ENCODE data around the gene NDUFV1.
"Not testable (repeated sequence)": the region's sequence is repeated elsewhere in the genome, so short reads cannot be mapped to it uniquely, and the experiment has no call there.

The NDUFV1 gene

GRCh38 chr11:67586568-67587250 is 20.0 kb upstream of the NDUFV1 start:
- DNase-seq (ENCODE audit: low read depth) = no peak

DNA sequence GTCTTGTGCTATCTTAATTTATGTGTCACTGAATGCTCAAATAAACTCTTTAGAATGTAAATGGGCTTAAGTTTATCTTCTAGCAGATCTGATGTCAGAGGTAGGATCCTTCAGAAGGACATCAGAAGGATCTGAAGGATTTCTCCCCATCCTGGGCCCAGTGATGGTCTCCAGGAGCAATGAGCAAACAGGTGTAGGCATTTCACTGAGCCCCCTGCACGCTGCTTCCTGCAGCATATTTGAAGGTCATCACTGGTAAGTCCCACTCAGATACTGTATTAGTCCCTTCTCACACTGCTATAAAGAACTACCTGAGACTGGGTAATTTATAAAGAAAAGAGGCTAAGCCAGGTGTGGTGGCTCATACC is 18.6 kb upstream of the NDUFV1 start:
- DNase-seq (ENCODE audit: low read depth) = no peak

DNA sequence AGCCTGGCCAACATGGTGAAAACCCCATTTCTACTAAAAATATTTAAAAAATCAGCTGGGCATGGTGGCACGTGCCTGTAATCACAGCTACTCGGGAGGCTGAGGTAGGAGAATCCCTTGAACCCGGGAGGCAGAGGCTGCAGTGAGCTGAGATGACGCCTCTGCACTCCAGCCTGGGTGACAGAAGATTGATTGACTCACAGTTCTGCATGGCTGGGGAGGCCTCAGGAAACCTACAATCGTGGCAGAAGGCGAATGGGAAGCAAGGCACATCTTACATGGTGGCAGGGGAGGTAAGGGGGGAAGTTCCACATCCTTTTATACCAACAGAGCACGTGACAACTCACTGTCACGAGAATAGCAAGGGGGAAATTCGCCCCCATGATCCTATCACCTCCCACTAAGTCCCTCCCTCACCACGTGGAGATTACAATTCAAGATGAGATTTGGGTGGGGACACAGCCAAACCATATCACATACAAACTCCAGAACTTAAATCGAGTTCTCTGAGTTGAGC is 17.8 kb upstream of the NDUFV1 start:
- not testable (repeated sequence) for DNase-seq (ENCODE audit: low read depth)

GRCh38 chr11:67592880-67593564 is 13.7 kb upstream of the NDUFV1 start:
- no peak for DNase-seq (ENCODE audit: low read depth)

GRCh38 chr11:67593565-67593905 is 13.2 kb upstream of the NDUFV1 start:
- no peak for DNase-seq (ENCODE audit: low read depth)

- DNase-seq (ENCODE audit: low read depth) = no peak
These were observed 12.3 kb upstream of the NDUFV1 start for GRCh38 chr11:67594480-67594879.

GRCh38 chr11:67596753-67597300 is 9.9 kb upstream of the NDUFV1 start:
- DNase-seq (ENCODE audit: low read depth) = no peak

DNA sequence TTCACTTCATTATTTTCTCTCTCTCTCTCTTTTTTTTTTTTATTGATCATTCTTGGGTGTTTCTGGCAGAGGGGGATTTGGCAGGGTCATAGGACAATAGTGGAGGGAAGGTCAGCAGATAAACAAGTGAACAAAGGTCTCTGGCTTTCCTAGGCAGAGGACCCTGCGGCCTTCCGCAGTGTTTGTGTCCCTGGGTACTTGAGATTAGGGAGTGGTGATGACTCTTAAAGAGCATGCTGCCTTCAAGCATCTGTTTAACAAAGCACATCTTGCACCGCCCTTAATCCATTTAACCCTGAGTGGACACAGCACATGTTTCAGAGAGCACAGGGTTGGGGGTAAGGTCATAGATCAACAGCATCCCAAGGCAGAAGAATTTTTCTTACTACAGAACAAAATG is 9.3 kb upstream of the NDUFV1 start:
- not testable (repeated sequence) for DNase-seq (ENCODE audit: low read depth)

- DNase-seq (ENCODE audit: low read depth) = not testable (repeated sequence)
These were observed 8.8 kb upstream of the NDUFV1 start for GRCh38 chr11:67597963-67598362.

- DNase-seq (ENCODE audit: low read depth) = no peak
These were observed 7.6 kb upstream of the NDUFV1 start for GRCh38 chr11:67599149-67599548.

DNA sequence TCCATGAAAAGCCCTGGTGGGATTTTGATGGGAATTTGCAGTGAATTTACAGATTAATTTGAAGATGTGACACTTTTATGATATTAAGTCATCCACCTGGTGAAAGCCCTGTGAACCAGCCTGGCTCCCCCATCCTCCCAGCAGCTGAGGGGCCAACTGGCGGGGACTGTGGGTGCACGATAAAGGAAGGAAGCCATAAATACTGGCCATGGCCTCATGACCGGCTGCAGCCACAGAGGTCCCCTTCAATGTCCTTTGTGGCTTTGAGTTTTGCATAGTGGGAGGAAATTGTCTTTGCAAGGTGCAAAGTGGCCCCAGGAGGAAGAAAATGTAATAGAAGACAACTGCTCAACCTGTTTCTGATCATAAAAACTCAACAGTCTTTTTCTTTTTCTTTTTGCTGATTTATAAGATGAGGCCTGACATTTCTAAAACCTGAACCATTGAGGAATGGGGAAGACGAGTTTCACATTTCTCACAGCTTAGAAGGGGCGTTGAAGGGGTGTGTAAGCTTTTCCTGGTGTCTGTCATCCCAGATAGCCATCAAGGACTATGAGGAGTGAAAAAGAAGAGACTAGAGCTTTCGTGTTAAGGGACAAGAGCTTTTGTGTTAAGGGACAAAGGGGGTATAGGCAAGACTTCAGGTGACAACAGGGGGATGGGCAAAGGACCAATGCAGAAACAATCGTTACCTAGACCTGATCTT is 6.3 kb upstream of the NDUFV1 start:
- DNase-seq (ENCODE audit: low read depth) = no peak

- DNase-seq (ENCODE audit: low read depth) = no peak
These were observed 5.6 kb upstream of the NDUFV1 start for GRCh38 chr11:67601098-67601497.

GRCh38 chr11:67604119-67604518 is 2.6 kb upstream of the NDUFV1 start:
- DNase-seq (ENCODE audit: low read depth) = not testable (repeated sequence)

DNA sequence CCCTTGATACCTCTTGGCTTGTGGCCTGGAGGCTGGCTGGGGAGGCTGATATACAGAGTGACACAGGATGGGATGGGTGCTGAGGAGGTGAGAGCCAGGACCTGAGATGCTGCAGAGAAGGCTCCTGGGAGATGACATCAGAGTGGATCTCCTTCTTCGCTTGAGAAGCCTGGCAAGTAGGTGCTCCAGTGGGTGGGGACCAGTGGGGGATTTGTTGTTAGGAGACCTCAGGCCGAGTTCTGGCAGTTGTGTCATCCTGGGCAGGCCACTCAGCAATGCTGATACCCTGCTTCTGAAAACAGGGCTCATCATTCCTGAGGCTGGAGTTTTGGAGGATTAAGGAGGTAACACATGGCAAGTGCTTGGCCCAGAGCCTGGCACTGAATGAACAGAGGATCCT is 1.9 kb upstream of the NDUFV1 start:
- DNase-seq (ENCODE audit: low read depth) = no peak

- DNase-seq (ENCODE audit: low read depth) = no peak
These were observed 1.3 kb upstream of the NDUFV1 start for GRCh38 chr11:67605231-67606011.

GRCh38 chr11:67606093-67606491 is 644 bp upstream of the NDUFV1 start:
- no peak for DNase-seq (ENCODE audit: low read depth)

- no peak for DNase-seq (ENCODE audit: low read depth)
These were observed 771 bp downstream of the NDUFV1 start for GRCh38 chr11:67607507-67607906.

- DNase-seq (ENCODE audit: low read depth) = no peak
These were observed 1.8 kb downstream of the NDUFV1 start for GRCh38 chr11:67608486-67608885.

DNA sequence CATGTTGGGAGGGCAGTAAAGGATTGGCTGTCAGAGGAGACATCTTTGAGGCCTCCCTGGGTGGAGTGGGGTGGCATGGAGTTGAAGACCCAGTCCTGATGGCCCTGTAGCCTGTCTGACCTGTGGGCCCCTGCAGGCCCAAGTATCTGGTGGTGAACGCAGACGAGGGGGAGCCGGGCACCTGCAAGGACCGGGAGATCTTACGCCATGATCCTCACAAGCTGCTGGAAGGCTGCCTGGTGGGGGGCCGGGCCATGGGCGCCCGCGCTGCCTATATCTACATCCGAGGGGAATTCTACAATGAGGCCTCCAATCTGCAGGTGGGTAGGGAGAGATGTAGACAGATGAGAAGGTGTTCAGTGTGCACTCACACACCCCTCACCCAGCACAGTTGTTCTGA is 2.6 kb downstream of the NDUFV1 start:
- no peak for DNase-seq (ENCODE audit: low read depth)

DNA sequence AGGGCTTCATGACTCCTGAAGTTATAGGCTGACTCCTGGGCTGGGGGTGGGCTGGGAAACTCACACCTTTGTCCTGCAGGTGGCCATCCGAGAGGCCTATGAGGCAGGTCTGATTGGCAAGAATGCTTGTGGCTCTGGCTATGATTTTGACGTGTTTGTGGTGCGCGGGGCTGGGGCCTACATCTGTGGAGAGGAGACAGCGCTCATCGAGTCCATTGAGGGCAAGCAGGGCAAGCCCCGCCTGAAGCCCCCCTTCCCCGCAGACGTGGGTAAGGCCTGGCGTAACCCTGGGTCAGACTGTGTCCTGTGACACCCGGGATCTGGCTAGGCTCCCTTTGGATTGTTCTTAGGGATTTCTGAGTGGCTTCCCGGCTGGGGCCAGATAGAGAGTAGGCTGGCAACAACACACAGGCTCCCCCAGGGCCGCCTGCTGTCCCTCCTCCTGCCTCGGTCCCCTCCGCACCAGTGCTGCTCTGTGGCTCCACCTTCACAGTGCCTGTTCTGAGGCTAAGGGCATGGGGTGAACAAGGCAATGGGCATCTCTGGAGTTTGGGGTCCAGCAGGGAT is 3.6 kb downstream of the NDUFV1 start:
- DNase-seq (ENCODE audit: low read depth) = no peak

- no peak for DNase-seq (ENCODE audit: low read depth)
These were observed 4.4 kb downstream of the NDUFV1 start for GRCh38 chr11:67611165-67611564.
